Measurements from ENCODE around the gene TIMM13.
"Not testable (repeated sequence)": the region's sequence is repeated elsewhere in the genome, so short reads cannot be mapped to it uniquely, and the experiment has no call there.

The TIMM13 gene

DNA sequence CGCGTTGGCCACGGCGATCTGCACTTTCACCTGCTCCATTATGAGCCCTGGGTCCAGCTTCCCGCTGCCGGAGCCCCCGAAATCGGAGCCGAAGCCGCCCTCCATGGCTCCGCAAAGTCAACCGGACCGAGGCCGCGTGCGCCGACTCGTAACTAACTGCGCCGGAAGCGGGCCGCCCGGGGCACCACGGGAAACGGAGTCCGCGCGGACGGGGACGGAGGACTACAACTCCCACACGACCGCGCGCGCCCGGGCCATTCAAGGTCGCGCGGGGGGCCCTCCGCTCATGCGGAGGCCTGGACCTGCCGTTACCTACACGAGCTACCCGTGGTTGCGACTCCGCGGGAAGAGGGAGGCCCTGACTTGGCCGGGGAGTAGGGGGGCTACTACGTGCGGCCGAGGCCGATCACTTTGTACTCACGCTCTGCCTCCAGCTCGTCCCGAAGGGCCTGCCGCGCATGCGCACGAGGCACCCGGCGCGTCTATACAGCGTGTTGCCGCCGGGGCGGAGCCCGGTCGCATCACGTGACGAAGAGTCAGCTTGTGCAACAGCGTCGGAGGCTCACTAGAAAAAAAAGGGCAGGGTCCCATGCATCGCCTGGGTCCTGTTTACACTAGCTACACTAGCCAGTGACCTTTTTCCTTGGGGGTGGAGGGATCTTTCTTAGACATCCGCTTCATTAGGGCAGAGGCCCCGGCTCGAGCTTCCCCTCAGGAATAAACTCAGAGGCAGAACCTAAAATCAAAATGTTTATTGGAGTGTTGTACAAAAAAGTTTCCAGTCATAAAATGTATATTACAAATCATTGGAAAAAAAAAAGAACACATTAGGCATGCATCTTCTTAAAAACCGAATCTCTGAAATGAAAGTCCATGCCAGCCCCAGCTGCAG lies at the start of gene TIMM13:
TSS of gene TIMM13 (minus strand) at position 158 of the 892 bp plus-strand sequence. CDS start at position 105, 53 bp downstream.
- DNase-seq (ENCODE audit: low read depth in 2 of 3, low spot score in 1 of 3): peak; percentile 91 to 96 (median 92)

DNA sequence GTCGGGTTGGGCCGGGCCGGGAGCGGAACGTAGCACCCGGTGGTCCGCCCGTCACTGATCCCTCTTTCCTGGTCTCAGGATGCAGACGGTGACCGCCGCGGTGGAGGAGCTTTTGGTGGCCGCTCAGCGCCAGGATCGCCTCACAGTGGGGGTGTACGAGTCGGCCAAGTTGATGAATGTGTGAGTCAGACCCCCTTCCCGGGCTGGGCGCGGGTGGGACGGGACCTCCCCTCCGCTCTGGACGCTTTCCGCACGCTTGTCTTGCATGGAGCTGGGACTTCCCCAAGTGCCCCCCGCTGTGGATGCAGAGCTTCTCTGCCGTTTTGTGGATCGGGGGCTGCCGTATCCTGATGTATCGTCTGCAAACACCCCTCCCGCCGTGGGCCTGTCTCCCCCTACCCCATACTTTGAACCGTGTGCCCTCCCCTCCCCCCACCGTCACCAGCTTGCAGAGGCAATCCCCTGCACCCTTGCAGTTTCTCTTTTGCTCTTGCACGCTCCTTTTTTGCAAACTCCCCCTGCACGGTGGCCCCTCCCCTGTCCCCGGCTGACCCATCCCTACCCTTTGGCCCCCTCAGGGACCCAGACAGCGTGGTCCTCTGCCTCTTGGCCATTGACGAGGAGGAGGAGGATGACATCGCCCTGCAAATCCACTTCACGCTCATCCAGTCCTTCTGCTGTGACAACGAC lies 49.2 kb upstream of the TIMM13 start:
- DNase-seq (ENCODE audit: low read depth in 2 of 3, low spot score in 1 of 3): peak; percentile 54 to 65 (median 59)

DNA sequence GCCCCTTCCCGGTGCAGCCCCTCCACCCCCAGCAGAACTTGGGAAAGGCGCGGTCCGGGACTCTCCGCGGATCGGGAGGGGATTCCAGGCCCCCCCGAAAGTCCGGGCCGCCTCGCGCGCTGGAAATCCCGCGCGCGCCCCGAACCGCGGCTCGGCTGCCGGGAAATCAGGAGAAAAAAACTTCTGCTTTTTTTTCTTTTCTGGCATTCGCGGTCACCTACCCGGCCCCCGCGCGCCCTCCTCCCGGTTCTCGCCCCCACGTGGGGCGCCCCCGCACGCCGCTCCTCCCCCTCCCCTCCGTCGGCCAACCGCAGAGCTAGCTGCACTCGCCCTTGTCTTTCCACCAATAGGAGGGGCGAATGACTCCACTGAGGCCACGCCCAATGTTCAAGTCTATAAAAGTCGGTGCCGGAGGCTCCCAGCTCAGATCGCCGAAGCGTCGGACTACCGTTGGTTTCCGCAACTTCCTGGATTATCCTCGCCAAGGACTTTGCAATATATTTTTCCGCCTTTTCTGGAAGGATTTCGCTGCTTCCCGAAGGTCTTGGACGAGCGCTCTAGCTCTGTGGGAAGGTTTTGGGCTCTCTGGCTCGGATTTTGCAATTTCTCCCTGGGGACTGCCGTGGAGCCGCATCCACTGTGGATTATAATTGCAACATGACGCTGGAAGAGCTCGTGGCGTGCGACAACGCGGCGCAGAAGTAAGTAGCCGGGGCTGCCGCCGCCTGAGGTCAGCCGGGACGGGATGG lies 48.5 kb upstream of the TIMM13 start, which contains the start of gene GADD45B:
TSS of gene GADD45B (plus strand) at position 426 of the 749 bp plus-strand sequence. CDS start at position 658, 232 bp downstream.
- peak; percentile 95 to 99 (median 96) for DNase-seq (ENCODE audit: low read depth in 2 of 3, low spot score in 1 of 3)

DNA sequence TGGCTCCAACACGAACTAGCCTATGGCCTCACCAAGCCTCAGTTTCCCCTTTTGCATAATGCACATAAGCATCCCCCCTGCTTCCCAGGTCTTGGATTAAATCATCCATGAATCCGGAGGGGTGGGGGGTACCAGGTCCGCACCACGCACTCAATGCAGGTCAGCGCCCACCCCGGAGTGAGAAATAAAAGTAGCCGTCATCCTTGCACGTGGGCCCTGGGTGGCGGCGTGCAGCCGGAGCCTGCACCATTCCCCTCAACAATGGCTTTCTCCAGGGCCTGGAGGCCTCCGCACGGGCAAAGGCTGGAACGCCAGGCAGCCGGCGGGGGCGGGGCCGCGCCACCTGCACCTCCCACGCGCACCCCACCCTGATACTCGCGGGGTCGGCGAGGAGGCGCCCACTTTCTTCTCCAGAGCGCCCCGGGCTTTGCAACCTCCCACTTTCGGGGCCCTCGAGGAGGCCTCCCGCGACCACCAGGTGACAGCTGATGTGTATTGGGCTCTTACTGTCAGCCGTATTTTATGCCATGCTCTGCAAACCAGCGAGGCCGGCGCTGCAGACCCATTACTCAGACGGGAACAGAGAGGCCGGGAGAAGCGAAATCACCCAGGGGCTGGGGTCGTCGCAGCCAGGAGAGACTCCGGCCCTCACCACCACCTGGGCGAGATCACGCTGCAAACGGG lies 47.8 kb upstream of the TIMM13 start:
- DNase-seq (ENCODE audit: low read depth in 2 of 3, low spot score in 1 of 3): peak; percentile 69 to 76 (median 70)

DNA sequence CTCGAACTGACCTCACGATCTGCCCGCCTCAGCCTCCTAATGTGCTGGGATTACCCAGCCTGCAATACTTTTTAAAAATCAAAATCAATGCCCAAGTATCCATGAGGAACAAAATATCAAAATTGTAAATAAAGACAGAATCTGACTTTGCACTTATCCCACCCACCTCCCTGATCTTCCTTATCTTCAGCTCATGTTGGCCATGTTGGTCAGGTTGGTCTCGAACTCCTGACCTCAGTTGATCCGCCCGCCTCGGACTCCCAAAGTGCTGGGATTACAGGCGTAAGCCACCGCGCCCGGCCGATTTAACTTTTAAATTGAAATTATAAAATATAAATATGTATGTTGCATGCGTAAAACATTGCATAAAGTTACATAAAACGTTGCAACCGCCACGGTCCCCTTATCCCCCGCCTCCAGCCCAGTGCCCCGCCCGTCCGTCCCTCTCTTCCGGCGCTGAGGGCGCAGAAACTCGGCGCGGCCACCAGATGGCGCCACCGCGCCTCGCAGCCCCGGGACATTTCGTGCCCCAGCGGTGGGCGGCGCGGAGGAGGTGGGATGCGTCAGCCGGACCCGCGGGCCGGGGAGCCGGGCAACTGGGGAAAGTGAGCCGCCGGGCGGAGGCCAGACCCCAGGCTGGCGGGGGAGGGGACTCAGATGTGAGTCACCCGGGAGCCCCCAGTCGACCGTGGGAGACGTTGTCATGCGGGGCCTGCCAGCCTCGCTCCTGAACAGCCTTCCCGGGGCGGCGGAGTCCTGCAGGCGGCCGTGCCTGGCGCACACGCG lies 47.0 kb upstream of the TIMM13 start:
- peak; percentile 81 to 89 (median 88) for DNase-seq (ENCODE audit: low read depth in 2 of 3, low spot score in 1 of 3)

DNA sequence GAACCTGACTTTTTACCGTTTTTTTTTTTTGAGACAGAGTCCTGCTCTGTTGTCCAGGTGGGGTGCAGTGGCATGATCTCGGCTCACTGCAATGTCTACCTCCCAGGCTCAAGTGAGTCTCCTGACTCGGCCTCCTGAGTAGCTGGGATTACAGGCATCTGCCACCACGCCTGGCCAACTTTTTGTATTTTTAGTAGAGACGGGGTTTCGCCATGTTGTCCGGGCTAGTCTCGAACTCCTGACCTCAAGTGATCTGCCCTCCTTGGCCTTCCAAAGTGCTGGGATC lies 42.5 kb upstream of the TIMM13 start:
- DNase-seq (ENCODE audit: low read depth in 2 of 3, low spot score in 1 of 3): not testable (repeated sequence)

DNA sequence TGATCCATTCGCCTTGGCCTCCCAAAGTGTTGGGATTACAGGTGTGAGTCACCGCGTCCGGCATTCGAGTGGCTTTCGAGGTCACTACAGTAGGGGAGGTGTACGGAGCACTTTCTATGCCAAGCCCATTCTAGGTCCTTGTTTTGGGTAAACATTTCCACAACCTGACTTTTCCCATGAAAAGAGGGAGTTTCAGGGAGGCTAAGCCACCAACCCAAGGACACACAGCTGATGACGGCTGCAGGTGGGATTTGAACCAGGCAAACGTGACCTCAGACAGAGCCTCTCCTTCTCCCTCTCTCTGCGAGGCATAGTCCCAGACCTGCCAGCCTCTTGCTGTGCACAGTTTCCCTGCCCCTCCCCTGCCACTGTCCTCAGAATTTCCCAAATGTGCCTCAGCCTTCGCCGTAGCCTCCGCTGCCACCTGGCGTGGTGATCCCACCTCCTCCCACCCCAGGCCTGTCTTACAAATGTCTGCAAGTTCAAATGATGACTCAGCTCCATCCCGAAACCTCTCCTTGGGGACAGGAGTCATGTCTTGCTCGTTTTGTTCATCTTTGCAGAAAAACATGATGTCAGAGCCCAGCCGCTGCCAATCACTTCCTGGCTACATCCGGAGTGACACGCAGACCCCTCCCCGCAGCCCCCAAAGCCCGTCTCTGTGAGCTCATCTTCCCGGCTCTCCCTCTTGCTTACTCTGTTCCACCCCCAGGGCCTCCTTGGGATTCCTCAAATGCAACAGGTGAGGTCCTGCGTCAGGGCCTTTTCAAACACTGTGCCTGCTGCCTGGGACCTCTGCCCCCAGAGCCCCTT lies 41.9 kb upstream of the TIMM13 start:
- peak in 2 of 3 donors; percentile 30 to 47 for DNase-seq (ENCODE audit: low read depth in 2 of 3, low spot score in 1 of 3)

DNA sequence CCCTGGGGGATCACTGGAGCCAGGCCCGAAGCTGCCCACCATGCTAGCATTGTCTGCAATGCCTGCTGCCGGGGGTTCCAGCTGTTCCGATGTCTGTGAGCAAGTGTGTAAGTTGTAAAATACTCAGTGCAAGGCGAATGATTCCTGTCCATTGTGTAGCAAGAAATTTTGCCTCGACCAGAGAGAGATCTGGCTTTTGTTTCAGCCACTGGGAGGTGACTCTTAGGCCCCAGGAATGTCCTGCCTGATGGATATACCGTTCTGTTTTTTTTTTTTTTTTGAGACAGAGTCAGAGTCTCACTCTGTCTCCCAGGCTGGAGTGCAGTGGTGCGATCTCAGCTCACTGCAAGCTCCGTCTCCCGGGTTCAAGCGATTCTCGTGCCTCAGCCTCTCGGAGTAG lies 41.2 kb upstream of the TIMM13 start:
- DNase-seq (ENCODE audit: low read depth in 2 of 3, low spot score in 1 of 3): no peak

DNA sequence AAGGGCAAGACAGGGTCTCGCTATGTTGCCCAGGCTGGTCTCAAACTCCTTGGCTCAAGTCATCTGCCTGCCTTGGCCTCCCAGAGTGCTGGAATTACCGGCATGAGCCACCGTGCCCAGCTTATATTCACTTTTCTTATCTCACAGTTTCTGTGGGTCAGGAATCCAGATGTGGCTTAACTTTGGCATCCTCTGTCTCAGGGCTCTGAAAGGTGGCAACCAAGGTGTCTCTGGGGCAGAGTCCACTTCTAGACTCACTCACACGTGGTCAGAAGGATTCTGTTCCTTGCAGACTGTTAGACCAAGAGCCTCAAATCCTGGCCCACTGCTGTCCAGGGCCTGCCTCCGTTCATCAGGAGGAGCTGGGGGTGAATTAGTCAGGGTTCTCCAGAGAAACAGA lies 37.0 kb upstream of the TIMM13 start:
- no peak for DNase-seq (ENCODE audit: low read depth in 2 of 3, low spot score in 1 of 3)

DNA sequence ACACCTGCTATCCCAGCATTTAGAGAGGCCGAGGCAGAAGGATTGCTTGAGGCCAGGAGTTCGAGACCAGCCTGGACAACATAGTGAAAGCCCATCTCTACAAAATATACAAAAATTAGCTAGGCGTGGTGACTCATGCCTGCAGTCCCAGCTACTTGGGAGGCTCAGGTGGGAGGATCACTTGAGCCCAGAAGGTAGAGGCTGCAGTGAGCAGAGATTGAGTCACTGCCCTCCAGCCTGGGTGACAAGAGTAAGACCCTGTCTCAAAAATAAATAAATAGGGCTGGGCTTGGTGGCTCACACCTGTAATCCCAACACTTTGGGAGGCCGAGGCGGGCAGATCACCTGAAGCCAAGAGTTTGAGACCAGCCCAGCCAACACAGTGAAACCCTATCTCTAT lies 36.3 kb upstream of the TIMM13 start:
- DNase-seq (ENCODE audit: low read depth in 2 of 3, low spot score in 1 of 3): not testable (repeated sequence)

DNA sequence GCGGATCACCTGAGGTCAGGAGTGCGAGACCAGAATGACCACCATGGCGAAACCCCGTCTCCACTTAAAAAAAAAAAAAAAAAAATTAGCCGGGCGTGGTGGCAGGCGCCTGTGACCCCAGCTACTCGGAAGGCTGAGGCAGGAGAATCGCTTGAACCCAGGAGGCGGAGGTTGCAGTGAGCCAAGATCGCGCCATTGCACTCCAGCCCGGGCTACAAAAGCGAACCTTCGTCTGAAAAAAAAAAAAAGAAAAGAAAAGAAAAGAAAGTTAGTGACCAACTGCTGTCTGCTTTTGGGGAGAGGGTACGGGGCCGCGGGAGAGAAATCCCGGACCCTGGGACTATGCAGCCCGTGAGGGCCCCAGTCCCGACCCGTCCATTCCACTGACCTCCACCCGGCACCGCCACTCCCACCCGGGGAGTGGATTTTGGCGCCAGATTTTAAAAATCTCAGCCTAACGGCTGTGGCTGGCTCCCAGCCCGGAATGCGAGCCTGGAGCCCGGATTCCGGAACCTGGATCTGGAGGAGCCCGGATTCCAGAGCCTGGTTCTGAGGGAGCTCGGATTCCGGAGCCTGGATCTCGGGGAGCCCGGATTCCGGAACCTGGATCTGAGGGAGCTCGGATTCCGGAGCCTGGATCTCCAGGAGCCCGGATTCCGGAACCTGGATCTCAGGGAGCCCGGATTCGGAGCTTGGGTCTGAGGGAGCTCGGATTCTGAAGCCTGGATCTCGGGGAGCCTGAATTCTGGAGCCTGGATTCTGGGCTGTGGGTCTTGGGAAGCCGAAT lies 35.4 kb upstream of the TIMM13 start:
- no peak for DNase-seq (ENCODE audit: low read depth in 2 of 3, low spot score in 1 of 3)

DNA sequence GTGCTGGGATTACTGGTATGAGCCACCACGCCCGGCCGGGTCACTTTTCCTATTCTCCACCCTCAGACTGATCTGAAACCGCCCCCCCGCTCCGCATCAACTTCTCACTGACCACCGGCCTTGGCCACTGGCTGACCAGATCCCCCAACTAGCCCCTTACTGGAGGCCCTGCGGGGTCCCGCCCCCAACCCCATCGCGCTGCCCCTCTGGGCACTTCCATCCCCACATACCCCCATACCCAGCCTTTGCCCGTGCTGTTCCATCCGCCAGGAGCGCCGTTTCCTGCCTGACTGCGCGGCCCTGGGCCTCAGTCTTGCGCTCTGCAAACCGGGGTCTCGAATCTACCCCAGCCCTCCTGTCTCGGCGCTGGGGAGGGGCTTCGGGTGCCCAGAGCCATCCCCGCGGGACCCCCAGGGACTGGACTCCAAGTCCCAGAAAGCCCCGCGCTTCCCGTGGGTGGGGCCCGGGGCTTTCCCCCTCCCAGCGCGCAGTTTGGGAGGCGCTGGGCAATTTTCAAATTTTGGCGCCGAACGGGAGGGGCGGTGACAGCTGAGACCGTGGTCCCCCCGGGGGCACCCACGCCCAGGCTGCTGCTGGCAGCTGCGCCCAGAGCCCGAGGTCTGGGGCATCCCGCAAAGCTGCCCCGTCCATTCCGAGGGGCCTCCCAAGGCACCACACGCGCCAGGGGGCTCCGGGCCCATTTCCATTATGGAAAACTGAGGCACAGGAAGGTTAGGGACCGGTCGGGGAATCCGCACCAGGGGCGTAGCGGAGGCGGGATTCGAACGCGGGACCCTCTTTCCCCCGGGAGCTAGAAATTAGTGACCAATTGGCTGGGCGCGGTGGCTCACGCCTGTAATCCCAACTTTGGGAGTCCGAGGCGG lies 34.6 kb upstream of the TIMM13 start:
- peak; percentile 53 to 70 (median 65) for DNase-seq (ENCODE audit: low read depth in 2 of 3, low spot score in 1 of 3)

DNA sequence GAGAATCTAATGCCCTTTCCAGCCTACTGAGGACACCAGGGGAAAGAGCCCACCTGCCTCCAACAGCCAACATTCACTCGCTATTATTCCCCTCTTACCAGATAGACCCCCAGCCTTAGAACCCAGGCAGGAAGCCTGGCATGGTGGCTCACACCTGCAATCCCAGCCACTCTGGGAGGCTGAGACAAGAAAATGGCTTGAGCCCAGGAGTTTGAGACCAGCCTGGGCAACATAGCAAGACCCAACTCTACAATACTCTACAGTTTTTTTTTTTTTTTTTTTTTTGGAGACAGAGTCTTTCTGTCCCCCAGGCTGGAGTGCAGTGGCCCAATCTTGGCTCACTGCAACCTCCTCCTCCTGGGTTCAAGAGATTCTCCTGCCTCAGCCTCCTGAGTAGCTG lies 32.9 kb upstream of the TIMM13 start:
- DNase-seq (ENCODE audit: low read depth in 2 of 3, low spot score in 1 of 3): no peak

DNA sequence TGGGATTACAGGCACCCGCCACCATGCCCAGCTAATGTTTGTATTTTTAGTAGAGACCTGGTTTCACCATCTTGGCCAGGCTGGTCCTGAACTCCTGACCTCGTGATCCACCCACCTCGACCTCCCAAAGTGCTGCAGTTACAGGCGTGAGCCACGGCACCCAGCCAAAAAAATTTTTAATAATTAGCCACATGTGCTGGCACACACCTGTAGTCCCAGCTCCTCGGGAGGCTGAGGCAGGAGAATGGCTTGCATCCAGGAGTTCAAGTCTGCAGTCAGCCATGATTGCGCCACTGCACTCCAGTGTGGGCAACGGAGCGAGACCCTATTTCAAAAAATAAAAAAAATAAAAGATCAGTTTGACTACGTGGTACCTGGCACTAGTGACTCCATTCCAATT lies 31.4 kb upstream of the TIMM13 start:
- not testable (repeated sequence) for DNase-seq (ENCODE audit: low read depth in 2 of 3, low spot score in 1 of 3)

DNA sequence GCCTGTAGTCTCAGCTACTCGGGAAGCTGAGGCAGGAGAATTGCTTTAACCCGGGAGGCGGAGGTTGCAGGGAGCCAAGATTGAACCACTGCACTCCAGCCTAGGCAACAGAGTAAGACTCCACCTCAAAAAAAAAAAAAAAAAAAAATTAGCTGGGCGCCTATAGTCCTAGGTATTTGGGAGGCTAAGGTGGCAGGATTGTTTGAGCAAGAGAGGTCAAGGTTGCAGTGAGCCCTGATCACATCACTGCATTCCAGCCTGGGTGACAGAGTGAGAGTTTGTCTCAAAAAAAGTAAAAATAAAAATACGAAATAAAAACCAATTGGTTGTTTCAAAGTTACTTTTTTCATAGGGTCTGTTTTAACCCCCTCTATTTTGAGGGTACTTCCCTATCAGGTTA lies 30.7 kb upstream of the TIMM13 start:
- DNase-seq (ENCODE audit: low read depth in 2 of 3, low spot score in 1 of 3): no peak

DNA sequence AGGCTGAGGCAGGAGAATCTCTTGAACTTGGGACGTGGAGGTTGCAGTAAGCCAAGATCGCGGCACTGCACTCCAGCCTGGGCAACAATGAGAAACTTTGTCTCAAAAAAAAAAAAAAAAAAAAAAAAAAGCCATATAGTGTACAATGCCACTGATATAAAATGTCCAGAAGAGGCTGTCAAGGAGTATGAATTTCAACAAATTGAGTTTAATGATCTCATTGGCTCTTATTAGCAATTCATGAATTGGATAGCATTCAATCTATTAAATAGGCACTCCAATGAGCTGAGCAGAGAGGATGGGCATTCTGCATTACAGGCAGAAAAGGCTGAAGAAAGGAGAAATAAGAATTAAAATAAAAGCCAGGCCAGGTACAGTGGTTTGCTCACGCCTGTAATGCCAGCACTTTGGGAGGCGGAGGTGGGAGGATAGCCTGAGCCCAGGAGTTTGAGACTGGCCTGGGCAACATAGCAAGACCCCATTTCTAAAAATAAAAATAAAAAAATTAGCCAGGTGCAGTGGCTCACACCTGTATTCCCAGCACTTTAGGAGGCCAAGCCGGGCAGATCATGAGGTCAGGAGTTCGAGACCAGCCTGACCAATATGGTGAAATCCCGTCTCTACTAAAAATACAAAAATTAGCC lies 30.1 kb upstream of the TIMM13 start:
- DNase-seq (ENCODE audit: low read depth in 2 of 3, low spot score in 1 of 3): no peak

Data from stimulated activated CD4-positive, alpha-beta T cell treated with anti-CD3 and anti-CD28 coated beads, Interleukin-12 subunit alpha, Interleukin-12 subunit beta, amount 100 ng/mL, for 48 hours (primary cell).